ENCODE measurements around the gene ZNF503.
A peak's percentile ranks its signal among the peaks of the same experiment; 100 is the strongest.
"Not testable (repeated sequence)": the region's sequence is repeated elsewhere in the genome, so short reads cannot be mapped to it uniquely, and the experiment has no call there.

The ZNF503 gene

DNA sequence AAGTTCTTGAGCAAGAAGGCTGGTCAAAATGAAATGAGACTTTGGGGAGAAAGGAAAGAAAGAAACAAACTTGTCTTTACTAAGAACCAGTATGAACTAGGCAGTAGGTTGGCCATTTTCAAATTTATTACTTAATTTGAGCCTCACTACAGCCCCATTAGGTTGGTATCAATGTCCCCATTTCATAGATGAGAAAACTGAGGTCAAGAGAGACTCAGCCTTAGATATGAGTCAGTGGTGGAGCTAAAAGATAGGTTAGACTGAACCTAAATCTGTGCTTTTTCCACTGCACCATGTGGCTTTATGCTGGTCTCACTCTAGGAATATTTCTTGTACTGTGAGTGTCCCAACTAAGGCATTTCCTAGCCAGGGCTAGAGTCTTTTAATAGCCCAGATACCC, 8.8 kb downstream of the ZNF503 start:
- DNase-seq: no peak

DNA sequence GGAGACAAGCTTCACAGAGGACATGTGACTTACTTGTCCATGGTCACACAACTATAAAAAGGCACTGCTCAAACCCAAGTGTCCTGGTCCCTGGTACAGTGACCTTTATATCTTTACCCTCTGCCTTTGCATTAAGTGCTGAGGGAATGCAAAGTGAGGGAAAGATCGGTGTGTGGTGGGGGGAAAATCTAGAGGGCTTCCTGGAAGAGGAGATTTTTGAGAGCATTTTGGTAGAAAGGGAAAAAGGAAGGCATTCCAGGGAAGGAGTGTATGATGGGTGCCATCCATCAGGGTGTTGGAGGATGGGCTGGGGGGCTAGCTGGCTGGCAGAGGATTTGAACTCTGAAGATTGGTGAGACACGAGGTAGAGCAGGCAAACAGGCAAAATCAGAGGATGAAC, 9.3 kb downstream of the ZNF503 start:
- no peak for DNase-seq

DNA sequence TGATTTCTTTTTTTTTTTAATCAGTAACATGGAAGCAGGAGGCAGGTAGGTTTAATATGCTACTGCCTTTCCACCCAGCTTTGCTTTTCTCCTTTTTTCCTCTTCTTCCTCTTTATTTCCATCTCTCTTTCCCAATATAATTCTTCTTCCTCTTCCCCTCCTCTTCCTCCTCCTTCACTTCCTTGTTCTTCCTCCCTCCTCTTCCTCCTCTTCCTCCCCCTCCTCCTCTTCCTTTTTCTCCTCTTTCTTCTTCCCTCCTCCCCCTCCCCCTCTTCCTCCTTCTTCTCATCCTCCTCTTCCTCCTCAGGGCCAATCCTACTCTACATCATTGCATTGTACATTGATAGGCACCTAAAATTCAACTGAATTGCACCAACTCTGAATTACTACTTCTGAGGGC, 11.4 kb downstream of the ZNF503 start:
- DNase-seq: no peak

DNA sequence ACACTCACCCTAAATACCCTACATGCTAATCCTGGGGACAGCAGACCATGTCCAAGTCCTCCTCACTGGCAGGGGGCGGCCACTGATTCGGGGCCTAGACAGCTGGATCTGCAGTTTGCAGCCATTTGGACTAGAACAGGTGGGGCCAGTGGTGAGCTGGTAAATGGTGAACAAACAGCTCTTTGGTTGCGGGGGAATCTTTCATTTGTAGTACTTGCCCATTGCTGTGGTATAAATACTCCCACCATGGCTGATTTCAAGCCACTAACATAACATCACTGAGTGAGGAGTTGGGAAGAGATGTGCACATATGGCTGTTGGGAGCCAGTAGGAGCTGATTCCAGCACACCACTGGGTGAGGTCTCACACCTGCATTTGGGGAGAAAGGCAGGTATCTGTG, 13.5 kb downstream of the ZNF503 start:
- no peak for DNase-seq

DNA sequence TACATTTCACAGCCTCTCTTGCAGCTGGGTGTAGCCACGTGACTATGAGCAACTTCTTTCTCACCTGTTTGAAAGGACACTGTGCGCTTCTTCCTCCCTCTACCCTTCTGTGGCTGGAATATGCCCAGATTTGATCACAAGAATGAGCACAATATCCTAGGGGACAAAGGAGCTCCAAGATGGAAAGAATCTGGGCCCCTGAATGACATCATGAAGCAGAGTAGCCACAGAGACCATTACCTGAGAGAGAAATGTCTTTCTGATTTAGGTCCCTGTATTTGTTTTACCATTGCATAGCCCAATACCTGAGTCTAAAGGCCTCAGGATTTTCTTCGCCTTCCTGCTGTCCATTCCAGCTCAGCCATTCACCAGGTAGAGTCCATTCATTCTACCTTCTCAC, 15.4 kb downstream of the ZNF503 start:
- DNase-seq: no peak

DNA sequence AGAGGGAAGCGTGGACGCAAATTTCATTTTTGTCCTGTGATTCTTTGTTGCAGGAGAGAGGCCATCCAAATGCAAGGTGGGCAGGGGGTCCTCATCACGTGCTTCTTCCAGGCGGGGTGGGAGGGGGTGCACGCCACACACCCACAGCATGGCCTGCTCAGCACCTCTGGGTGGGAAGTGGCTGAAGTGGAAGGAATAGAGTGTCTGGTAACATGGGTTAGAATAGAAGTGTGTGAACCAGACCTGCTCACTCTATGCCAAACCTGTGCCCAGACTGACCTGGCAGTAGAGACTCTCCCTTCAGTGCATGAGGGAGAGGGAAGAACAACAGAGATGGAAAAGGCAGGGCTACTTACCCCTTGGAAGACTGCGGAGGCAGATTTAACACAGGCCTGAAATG, 21.7 kb downstream of the ZNF503 start:
- DNase-seq: no peak

DNA sequence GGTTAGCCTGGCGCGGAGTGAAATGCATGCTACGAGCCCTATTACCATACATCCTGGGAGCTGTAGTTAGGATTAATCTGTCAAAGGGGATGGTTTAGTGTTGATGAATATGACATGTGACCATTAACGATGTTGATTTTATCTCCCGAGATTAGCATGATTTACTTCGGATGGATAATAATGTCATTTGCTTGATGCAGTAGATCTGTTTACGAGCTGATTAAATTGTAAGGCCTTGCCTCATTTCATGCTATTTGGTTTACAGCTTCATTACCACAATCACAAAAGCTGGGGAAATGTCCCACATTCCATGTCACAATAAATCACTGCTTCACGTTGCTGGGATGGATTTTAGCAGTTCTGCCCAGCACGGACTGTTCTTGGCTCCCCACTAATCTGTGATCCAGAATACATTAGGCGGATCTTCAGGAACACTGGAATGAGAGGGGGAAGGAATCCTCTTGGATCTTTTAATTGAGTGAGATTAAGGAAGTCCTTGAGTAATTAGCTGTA, 22.3 kb downstream of the ZNF503 start:
- DNase-seq: peak; percentile 17

DNA sequence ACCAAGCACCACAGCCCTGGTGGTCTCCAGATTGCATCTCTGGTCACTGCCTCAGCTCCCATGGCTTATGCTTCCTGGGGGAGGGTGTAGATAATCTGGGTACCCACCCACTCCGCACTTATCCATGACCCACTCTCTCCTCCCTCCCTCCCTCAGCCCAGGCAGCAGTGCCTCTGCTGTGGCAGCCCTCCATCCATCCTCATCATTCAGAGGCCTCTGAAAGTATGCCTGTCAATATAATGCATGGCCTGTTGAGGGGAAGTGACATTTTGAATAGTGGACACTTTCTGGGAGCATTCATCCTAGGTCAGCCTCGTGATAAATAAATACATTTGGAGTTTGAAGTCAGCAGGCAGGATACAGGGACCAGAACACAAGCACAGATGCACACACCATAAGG, 23.2 kb downstream of the ZNF503 start:
- no peak for DNase-seq

DNA sequence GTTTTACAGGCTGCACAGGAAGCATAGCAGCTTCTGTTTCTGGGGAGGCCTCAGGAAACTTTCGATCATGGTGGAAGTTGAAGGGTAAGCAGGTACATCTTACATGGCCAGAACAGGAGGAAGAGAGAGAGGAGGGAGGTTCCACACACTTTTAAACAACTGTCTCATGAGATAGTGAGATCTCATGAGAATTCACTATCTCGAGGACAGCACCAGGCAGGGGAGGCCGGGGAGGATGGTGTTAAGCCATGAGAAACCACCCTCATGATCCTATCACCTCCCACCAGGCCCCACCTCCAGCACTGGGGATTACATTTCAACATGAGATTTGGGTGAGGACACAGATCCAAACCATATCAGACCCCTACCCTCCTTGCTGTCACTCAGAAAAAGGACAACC, 23.7 kb downstream of the ZNF503 start:
- DNase-seq: no peak

DNA sequence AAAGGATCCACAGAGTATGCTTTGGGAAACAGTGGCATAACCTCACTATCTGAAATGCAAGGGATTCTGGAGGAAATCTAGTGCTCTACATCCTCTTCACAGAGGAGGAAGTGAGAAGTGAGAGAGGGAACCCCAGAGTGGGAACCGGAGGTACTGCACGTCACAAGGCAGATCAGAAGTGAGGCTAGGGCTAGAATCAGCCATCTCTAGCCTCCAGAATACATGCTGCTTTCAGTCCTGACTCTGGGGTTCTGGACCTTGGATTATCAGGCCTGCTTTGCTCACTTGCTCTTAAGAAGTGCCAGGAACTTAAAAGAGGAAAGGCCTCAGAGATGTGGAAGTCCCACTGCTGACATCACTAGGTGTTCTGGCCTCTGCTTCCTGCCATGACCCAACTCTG, 25.7 kb downstream of the ZNF503 start:
- no peak for DNase-seq

DNA sequence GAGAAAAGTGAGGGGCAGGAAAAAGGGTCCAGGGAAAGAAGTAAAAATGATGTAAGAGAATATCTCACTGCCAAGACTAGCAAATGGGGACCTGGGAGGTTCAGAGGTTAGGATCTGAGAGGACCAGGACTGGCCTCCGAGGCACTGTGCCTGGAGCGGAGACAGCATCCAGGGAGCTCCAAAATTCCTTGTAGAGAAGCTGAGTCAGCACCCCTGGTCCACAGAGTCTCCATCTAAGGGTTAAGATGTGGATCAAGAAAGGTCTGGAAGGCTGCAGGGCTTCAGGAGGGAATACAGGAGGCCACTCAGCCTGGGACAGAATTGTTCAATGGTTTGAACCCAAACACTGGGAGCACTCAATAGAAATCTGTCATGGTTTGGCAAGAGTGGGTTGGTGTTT, 30.6 kb downstream of the ZNF503 start:
- DNase-seq: no peak

DNA sequence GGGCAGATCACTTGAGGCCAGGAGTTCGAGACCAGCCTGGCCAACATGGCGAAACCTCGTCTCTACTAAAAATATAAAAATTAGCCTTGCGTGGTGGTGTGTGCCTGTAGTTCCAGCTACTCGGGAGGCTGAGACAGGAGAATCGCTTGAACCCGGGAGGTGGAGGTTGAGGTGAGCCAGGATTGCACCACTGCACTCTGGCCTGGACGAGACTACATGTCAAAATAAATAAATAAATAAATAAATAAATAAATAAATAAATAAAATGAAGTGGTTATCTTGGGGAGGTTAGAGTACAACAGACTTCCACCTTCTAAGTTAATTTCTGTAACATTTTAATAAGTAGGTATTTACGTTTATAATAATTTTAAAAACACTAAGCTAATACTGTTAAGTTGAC, 31.7 kb downstream of the ZNF503 start:
- not testable (repeated sequence) for DNase-seq

DNA sequence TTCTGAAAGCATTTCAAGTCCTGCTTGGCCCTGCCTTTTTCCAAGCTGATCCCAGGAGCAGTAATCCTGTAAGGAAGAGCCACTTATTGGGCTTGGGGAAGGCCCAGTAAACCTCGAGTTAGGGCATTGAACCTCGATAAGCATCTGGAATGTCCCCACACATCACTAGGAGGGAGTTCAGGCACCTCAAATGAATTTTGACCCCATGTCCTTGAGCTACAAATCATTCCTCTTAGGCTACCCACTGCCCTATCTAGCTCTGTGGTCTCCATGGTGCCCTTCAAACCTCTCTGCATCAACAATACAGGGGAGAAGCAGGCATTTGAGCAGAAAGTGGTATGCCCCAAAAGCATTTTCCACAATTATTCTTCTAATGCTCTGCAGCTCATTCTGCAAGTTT, 33.7 kb downstream of the ZNF503 start:
- DNase-seq: no peak

DNA sequence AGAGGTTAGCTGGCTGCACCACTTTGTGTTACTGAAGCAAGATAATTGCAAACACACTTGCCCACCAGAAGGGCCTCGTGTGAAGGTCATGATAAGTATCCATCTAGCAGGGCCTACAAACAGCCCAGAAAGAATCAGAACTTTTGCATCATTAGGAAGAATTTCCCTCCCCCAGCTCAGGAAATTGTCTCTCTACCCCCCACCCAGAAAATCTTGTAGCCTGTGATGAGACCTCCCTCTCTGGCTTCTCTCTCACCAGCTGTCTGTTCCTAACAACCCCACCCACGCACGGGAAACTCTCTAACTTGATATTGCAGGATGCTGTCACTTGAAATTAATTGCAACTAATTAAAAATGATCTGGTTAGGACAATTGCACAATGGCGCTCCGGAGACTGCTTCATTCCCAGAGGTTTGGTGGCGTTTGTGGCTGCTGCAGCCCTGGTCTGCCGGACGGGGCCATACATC, 34.5 kb downstream of the ZNF503 start:
- DNase-seq: no peak

DNA sequence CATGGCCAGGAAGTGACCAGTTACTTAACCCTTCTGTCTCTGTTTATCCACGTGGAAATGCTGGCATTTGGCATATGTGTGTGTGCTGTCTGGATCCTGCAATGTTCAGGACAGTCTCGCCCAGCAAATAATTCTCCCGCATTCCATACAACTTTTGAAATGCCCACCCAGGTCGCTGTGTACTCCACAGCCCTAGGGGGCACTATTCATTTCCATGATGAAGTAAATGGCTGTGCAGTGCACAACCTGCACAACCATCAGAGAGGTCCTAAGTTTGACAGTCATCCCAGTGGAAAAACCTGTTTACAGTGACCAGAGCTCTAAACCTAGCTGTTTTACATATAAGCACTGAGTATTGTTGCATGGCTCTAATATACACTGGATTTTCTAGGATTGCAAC, 38.1 kb downstream of the ZNF503 start:
- DNase-seq: no peak

DNA sequence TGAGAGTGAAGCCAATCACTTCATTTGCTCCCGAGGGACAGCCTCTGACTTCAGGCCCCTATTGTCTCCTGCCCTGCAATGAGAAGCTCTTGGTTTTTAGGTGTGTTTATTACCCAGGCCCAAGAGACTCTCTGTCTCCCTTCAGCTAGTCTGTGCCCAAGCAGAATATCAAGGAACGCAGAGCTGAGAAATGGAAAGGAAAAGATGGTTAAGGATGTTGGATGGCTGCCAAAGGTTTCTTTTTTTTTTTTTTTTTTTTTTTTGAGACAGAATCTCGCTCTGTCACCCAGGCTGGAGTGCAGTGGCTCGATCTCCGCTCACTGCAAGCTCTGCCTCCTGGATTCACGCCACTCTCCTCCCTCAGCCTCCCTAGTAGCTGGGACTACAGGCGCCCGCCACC, 41.7 kb downstream of the ZNF503 start:
- not testable (repeated sequence) for DNase-seq

DNA sequence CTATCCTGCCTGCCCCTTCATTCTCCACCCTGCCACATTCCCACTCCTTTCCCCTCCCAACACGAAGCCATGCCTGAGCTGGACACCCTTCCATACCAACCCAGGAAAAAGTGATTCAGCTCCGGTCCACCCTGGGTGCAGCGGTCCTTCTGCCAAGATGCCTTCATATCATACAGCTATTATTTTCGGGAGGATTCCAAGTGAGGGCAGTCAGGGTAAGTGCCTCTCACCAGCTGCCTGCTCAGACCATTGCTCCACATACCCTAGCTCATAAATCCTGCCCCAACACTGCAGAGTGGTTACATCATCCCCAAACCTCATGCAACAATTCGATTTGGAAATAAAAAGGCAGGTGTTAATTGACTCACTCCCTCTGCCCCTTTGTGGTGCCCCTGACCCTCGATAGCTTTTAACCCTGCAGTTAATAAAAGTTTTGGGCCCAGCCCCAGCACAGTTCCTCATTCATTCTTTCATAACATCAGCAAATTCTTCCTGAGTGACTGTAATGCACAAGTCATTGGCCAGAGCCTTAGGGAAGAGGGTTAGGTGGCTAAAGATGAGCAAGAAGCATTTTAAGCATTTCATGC, 42.6 kb downstream of the ZNF503 start:
- DNase-seq: no peak

DNA sequence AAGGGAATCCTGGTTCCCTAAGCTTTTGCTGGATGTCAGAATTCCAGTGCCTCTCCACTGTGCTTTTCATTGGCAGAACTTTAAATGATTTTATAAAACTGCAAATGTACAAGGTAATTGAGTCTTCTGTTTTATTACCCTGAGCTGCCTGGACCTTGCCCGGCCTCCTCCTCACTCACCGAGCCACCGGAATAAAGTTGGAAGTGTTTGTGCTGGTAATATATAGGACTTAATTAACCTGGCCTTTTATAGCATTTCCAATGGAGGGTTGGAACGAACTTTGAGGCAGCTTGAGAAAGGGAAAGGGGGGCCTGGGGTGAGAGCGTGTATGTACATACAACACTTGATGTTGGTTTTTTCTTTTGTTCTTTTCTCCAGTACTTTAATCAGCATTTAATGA, 43.4 kb downstream of the ZNF503 start:
- no peak for DNase-seq

DNA sequence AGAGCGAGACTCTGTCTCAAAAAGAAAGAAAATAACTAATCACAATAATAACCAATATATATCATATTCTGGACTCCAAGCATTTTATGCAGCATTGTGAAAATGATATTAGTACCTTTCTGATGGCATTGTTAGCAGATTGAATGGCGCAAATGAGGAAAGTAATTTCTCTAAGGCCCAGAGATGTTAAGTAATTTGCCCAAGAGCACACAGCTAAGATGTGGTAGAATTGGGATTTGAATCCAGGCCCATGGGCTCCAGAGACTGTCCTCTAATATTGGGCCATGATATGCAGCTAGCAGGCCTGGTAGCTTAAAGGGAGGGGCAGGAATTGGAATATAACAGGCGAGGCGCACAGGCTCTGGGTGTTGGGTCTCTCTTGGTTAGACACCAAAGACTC, 44.1 kb downstream of the ZNF503 start:
- DNase-seq: no peak

DNA sequence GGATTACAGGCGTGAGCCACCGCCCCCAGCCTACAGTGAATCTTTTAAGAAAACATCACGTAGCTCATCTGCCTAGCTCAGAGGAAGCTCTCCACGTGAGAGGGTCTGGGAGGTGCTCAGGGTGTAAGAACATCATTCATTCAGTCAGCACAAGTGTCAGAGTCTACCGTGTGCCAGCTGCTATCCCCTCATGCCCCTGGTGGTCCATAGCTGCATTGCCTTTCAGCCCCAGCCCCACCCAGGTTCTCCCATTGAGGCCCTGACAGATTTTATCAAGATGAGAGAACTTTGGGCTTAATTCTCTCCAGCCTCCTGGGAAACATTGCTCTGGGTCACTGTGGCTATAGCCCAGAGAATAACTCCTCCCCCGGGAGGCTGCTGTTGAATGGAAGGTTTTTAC, 45.1 kb downstream of the ZNF503 start:
- no peak for DNase-seq

DNA sequence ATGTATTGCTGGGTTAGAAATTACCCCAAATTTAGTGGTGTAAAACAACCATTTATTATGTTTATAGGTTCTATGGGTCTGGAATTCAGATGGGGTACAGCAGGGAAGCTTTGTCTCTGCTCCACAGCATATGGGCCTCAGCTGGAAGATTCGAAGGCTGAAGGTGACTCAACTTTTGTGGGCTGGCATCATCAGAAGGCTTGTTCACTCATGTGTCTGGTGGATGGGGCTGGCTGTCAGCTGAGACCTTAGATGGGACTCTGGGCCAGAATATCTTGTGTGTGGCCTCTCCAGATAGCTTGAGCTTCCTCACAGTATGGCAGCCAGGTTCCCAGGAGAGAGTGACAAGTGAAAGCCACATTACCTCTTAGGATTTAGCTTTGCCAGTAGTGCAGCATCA, 45.9 kb downstream of the ZNF503 start:
- DNase-seq: no peak

DNA sequence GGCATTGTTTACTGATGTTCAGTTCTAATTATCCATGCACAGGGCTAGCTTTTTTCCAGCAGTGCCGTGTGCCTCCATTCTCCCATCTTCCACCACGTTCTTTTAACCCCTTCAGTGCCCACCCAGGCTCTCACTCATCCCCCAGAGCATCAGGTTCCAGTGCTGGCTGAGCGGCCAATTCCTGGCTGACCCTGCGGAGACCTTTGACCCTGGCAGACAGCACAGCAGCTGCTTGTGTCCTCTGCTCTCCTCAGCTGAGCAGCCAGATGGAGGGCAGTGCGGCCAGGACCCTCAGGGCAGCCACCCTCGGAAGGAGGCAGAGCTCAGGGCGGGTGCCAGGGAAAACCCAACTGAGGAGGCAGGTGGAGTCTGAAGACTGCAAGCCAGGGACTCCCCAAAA, 48.4 kb downstream of the ZNF503 start:
- DNase-seq: no peak

DNA sequence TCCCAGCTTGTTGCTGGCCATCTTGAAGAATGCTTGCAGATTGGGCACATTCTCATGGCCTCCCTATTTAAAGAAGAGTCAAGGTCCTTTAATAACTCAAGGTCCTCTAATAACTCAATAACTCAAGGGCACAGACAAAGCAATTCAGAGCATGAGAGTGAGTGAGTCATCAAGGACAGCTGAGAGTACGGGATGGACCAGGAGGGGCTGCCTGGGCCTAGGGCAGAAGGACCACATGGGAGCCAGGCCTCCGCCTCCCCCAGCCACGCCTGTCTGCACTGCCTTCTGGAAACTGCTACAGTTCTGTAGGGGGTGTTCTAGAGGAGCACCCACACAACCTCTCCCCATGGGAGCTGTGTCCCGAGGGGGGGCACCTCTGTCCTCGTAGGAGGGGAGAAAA, 48.9 kb downstream of the ZNF503 start:
- no peak for DNase-seq

DNA sequence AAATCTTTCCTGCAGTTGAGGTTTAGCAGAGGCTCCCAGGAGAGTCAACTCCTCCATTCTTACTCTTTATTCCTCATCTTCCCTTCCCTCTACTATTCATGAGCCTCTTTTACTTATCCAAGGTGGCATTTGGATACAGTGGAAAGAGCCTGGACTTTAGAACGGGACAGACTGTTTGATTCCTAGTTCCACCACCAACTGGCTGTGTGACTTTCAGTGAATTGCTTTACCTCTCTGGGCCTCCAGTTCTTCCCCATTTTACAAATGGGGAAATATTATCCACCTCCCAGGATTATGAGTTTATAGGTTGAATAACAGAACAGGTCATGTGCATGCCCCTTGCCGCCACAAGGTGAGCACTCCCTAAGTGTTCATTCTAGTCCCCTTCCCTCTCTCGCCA, 49.9 kb downstream of the ZNF503 start:
- no peak for DNase-seq

DNA sequence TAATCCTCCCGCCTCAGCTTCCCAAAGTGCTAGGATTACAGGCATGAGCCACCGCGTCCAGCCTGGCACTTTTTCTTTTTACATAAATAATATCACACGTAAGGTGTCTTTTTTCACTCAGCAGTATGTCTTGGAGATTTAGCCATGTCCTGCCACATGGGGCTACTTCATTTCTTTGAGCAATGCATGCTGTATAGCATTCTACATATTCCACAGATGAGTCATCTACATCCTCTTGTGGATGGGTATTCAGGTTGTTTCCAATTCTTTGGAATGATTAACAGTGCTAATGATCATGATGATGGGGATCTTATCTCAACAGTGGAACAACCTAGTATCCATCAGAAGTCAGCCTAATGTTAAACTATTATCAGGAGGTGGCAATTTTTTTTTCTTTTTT, 50.8 kb downstream of the ZNF503 start:
- DNase-seq: no peak
